ENCODE results near the gene RHOV.

RHOV gene

GRCh38 chr15:40859206-40859851, 14.7 kb downstream of the RHOV start:
- peak; percentile 84 for DNase-seq (ENCODE audit: low read depth)
- H3K4me3 ChIP-seq (replicated peaks; ENCODE audit: low read depth, low read length): no peak overlapping the region
- TF ChIP-seq, protein P1, sequence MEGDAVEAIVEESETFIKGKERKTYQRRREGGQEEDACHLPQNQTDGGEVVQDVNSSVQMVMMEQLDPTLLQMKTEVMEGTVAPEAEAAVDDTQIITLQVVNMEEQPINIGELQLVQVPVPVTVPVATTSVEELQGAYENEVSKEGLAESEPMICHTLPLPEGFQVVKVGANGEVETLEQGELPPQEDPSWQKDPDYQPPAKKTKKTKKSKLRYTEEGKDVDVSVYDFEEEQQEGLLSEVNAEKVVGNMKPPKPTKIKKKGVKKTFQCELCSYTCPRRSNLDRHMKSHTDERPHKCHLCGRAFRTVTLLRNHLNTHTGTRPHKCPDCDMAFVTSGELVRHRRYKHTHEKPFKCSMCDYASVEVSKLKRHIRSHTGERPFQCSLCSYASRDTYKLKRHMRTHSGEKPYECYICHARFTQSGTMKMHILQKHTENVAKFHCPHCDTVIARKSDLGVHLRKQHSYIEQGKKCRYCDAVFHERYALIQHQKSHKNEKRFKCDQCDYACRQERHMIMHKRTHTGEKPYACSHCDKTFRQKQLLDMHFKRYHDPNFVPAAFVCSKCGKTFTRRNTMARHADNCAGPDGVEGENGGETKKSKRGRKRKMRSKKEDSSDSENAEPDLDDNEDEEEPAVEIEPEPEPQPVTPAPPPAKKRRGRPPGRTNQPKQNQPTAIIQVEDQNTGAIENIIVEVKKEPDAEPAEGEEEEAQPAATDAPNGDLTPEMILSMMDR (IDR thresholded peaks at IDR 0.05; ENCODE audit: low read length, missing control alignments): peak; percentile 92

DNA sequence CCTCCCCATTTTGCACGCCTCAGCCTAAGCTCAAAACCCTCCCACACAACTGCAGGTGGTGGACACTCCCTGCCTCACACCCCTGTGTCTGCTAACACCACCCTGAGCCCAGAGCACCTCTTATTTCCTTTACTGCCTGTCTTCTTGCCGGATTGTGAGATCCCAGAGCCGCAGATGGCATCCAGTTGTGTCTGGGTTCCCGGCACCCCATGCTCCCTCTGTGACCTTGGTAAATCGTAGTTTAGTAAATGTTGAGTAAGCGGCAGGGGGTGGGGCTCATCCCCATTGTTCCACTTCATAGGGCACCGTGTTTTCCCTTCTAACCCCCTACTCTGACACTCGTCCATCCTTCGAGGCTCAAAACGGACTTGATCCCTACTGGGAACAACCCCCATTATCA, 15.3 kb downstream of the RHOV start:
- H3K4me3 ChIP-seq (replicated peaks; ENCODE audit: low read depth, low read length): no peak overlapping the region
- DNase-seq (ENCODE audit: low read depth): no peak
- TF ChIP-seq, protein P1 (IDR thresholded peaks at IDR 0.05; ENCODE audit: low read length, missing control alignments): no peak

DNA sequence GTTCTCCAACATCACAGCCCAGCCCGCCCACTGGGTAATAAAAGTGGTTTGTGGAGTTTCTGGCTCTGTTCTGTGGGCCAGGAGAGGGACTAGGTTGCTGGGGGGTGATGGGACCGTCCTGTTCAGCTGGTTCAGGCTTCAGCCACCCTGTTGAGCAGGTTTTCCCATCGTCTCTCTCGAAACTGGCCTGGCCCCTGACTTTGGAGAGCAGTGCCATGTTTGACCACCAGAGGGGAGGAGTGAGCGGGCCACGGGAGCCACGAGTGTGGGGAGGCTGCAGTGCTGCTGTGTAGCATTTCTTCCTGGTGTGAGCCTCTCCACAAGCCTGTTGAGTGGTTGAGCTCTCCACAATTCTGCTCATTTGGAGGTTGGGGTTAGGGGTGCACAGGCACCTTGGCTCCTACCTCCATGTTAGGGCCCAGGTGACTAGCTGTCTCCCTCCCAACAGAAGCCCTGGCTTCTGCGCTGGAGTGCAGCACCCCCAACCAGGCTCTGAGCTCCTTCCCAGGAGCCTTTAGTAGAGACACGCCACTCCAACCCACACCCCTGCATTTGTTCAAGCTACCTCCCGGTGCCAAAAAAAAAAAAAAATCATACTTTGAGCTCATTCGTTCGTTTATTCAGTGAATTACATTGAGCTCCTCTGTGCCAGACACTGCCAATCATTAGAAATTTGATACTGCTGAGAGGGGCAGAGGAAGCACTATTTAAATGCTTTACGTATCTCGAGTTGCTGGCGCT, 16.3 kb downstream of the RHOV start:
- DNase-seq (ENCODE audit: low read depth): peak; percentile 73
- TF ChIP-seq, protein P1 (IDR thresholded peaks at IDR 0.05; ENCODE audit: low read length, missing control alignments): peak; percentile 99
- no peak overlapping the region for H3K4me3 ChIP-seq (replicated peaks; ENCODE audit: low read depth, low read length)

DNA sequence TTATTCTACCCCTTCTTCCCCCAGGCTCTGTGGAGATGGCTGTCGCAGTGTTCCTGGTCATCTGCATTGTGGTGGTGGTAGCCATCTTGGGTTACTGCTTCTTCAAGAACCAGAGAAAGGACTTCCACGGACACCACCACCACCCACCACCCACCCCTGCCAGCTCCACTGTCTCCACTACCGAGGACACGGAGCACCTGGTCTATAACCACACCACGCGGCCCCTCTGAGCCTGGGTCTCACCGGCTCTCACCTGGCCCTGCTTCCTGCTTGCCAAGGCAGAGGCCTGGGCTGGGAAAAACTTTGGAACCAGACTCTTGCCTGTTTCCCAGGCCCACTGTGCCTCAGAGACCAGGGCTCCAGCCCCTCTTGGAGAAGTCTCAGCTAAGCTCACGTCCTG, 17.3 kb downstream of the RHOV start:
- TF ChIP-seq, protein P1 (IDR thresholded peaks at IDR 0.05; ENCODE audit: low read length, missing control alignments): no peak

DNA sequence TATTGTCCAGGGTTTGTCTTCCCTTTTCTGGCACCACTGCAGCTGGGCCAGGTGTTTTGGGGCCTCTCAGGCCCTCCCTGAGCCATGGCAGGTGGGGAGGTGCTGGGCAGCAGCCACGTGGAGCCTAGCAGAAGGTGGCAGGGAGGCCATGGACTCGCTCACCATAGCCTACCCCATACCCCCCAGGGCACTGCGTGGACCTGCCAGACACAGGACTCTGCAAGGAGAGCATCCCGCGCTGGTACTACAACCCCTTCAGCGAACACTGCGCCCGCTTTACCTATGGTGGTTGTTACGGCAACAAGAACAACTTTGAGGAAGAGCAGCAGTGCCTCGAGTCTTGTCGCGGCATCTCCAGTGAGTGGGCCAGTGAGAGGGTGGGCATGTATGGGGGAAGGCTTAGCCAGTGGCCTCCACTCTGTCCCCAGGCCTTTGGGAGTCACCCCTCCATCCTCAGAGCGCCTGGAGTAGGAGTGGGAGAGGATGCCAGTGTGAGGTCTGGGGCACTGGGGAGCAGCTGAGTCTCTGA, 18.3 kb downstream of the RHOV start:
- H3K4me3 ChIP-seq (replicated peaks; ENCODE audit: low read depth, low read length): no peak overlapping the region
- TF ChIP-seq, protein P1 (IDR thresholded peaks at IDR 0.05; ENCODE audit: low read length, missing control alignments): no peak
- no peak for DNase-seq (ENCODE audit: low read depth)

More for the DNA sequence above, 17.3 kb downstream of the RHOV start:
- H3K4me3 ChIP-seq (replicated peaks; ENCODE audit: low read depth, low read length): no peak overlapping the region
- DNase-seq (ENCODE audit: low read depth): no peak

- H3K4me3 ChIP-seq (replicated peaks; ENCODE audit: low read depth, low read length): no peak overlapping the region
- TF ChIP-seq, protein P1 (IDR thresholded peaks at IDR 0.05; ENCODE audit: low read length, missing control alignments): no peak
- no peak for DNase-seq (ENCODE audit: low read depth)
These were observed 19.9 kb downstream of the RHOV start for GRCh38 chr15:40854161-40854560.
